ENCODE results near the gene EPB41. TPM values are rescaled to one million over a fixed set of nuclear protein-coding genes. Genes with fewer than 3 reads are reported as not detected.

EPB41 gene
- total and polyA plus RNA-seq, 3 experiments from 2014 or later, result 89.9 to 96.2 (median 93.6) TPM

DNA sequence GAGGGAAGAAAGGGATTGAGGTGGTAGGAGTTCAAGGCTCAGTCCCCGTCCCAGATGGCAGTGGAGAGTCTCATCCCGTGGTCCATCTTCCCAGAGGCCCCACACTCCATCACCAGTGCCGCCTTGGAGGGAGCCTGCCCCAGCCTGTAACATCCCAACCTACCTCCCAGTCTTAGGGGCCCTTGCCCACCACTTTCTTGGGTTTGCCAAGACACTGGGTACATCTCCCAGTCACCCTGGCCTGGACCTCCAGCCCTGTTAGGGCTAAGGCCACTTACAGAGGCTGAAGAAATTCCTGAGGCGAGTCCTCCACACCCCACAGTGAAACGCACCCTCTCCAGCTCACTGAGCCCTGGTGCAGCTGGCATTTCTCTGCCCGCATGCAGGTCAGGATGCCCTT lies 206.0 kb downstream of the EPB41 start:
- no peak for DNase-seq
- Mint-ChIP-seq H3K27me3 (peaks cover 6 to 14% of the 10 kb centered on the region in 2 donors), H3K36me3 (peaks cover 7 to 45% (median 18%) of the 10 kb centered on the region in 3 donors), H3K4me1 (peaks cover 0 to 19% (median 9%) of the 10 kb centered on the region in 3 donors), H3K27ac (peak overlapping the region in 1 of 8 donors; percentile 33), H3K9me3 (no peaks in the 10 kb centered on the region), H3K4me3 (peak overlapping the region in 6 of 7 donors; percentile 11 to 67 (median 36))
- CTCF ChIA-PET, result interaction anchor here (1.1 to 2.8 kb wide), 4 partner anchors 11 to 238 kb away, joined by 3 to 10 read pairs (median 4); partner anchors contain the start of gene SRSF4
- H3K4me1 ChIP-seq (ENCODE audit: insufficient read depth, low read length), result peaks cover 20% of the 10 kb centered on the region
- H3K27ac ChIP-seq (ENCODE audit: low read depth, low read length), result no peak overlapping the region
- H3K36me3 ChIP-seq (ENCODE audit: insufficient read depth, low read length), result peaks cover 21% of the 10 kb centered on the region
- no peaks in the 10 kb centered on the region for H3K9me3 ChIP-seq (ENCODE audit: low read length)
- POLR2A ChIA-PET, result interaction anchor here (0.5 to 5.0 kb wide), 2 partner anchors 61 to 420 kb away, joined by 4 to 15 read pairs; partner anchors contain the start of gene SRSF4
- H3K27me3 ChIP-seq (ENCODE audit: insufficient read depth, low read length, poor library complexity, severe bottlenecking), result peaks cover 8% of the 10 kb centered on the region
- no peak overlapping the region for H3K4me3 ChIP-seq (ENCODE audit: low read length)

DNA sequence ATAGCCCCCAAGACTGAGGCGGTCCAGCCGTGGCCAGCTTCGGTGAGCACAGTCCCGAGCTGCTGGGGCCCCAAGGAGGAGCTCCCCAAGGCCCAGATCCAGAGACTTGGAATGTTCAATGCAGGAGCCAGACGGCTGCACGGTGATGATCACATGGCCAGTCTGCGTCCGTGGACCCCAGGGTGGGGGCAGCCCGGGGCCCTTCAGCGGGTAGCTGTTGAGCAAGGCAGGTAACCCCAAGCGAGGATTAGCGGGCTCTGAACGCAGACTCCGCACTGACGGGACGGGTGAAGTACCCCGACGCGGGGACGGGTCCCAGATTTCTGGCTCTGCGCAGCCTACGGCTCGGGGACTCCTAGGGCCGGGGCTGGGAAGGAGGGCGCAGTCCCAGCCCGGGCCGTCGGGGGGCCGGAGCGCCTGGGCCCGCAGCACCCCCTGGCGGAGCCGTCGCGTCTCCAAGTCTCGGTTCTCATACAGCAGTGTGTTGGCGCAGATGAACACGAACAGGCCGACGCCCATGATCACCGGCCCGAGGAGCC lies 206.6 kb downstream of the EPB41 start:
- Mint-ChIP-seq H3K4me3 (peak overlapping the region in 5 of 7 donors; percentile 11 to 67 (median 31)), H3K9me3 (no peaks in the 10 kb centered on the region), H3K4me1 (peaks cover 6 to 25% (median 14%) of the 10 kb centered on the region in 3 donors), H3K27me3 (peaks cover 12 to 17% of the 10 kb centered on the region in 2 donors), H3K27ac (no peak overlapping the region), H3K36me3 (peaks cover 7 to 38% (median 18%) of the 10 kb centered on the region in 3 donors)
- POLR2A ChIA-PET, result interaction anchor here (5.0 kb wide), 1 partner anchor 60 kb away, joined by 15 read pairs; the partner anchor contains the start of gene SRSF4
- Histone ChIP-seq H3K27ac (ENCODE audit: low read depth, low read length) (no peak overlapping the region), H3K27me3 (ENCODE audit: insufficient read depth, low read length, poor library complexity, severe bottlenecking) (peaks cover 8% of the 10 kb centered on the region), H3K4me3 (ENCODE audit: low read length) (no peak overlapping the region), H3K9me3 (ENCODE audit: low read length) (no peaks in the 10 kb centered on the region), H3K36me3 (ENCODE audit: insufficient read depth, low read length) (peaks cover 15% of the 10 kb centered on the region), H3K4me1 (ENCODE audit: insufficient read depth, low read length) (peaks cover 20% of the 10 kb centered on the region)
- CTCF ChIA-PET, result interaction anchor here (1.1 to 2.8 kb wide), 6 partner anchors 8 to 239 kb away, joined by 3 to 10 read pairs (median 4); partner anchors contain the start of gene SRSF4
- DNase-seq, result peak; percentile 28 to 73 (median 58)

DNA sequence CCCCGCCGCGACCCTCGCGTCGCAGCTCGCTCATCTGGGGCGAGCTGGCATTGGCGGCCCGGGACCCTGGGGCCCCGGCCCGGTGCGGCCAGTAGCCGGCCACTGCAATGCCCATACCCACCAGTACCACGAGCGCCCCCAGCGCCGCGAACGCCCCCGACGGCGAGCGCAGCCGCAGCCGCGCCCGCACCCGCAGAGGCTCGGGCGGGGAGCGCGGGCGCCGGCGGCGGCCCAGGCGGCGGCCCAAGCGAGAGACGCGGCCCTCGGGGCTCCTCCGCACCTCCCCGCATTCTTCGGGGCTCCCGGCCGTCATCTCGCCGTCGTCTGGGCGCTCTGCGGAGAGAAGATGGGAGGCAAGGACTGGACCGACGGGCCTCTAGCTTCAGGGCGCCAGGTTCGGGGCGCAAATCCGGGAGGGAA lies 207.2 kb downstream of the EPB41 start:
- peak in 1 of 5 donors; percentile 11 for DNase-seq
- no peaks in the 10 kb centered on the region for H3K9me3 ChIP-seq (ENCODE audit: low read length)
- Mint-ChIP-seq H3K27ac (no peak overlapping the region), H3K27me3 (peaks cover 15 to 20% of the 10 kb centered on the region in 2 donors), H3K4me1 (peaks cover 6 to 26% (median 14%) of the 10 kb centered on the region in 3 donors), H3K4me3 (peak overlapping the region in 3 of 7 donors; percentile 44 to 61 (median 44)), H3K9me3 (no peaks in the 10 kb centered on the region), H3K36me3 (peaks cover 7 to 33% (median 15%) of the 10 kb centered on the region in 3 donors)
- CTCF ChIA-PET, result interaction anchor here (0.8 to 2.8 kb wide), 7 partner anchors 9 to 239 kb away, joined by 3 to 10 read pairs (median 5); partner anchors contain the start of gene SRSF4
- H3K27ac ChIP-seq (ENCODE audit: low read depth, low read length), result no peak overlapping the region
- H3K27me3 ChIP-seq (ENCODE audit: insufficient read depth, low read length, poor library complexity, severe bottlenecking), result peaks cover 8% of the 10 kb centered on the region
- peaks cover 15% of the 10 kb centered on the region for H3K36me3 ChIP-seq (ENCODE audit: insufficient read depth, low read length)
- POLR2A ChIA-PET, result interaction anchor here (5.0 kb wide), 1 partner anchor 60 kb away, joined by 15 read pairs; the partner anchor contains the start of gene SRSF4
- no peak overlapping the region for H3K4me3 ChIP-seq (ENCODE audit: low read length)
- peaks cover 20% of the 10 kb centered on the region for H3K4me1 ChIP-seq (ENCODE audit: insufficient read depth, low read length)

DNA sequence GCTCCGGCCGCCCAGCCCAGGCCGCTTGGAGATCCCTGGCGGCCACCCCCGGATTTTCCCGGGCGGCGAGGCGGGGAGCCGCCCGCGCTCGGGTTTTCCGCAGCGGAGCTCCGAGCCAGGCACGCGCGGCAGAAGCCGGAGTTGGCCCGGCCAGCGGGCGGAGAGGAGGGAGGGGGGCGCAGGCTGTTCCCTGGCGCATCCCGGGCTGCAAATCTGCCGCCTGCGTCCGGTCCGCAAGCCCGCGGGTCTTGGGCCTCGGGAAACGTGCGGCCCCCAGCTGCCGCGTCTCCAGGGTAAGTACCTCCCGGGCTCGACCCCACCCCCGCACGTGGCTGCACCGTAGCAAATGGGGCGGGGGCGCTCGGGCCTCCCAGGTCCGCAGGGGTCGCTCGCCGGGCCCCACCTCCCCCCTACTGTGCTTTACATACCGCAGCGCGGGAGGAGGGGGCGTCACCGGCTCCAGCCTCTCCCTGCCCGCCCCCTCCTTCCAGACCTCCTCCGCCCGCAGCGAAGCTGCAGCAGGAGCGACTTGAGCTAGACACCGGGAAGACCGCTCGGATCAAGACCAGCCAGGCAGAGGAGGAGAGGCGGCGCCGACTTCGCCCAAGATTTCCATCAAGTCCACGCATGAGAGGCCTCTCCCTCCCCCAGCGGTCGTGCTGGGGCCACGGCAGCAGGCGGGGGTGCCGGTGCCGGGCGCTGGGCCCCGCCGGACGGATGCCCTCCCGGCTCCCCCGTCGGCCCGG lies 207.7 kb downstream of the EPB41 start:
- H3K4me3 ChIP-seq (ENCODE audit: low read length), result no peak overlapping the region
- Mint-ChIP-seq H3K9me3 (no peaks in the 10 kb centered on the region), H3K36me3 (peaks cover 4 to 27% (median 13%) of the 10 kb centered on the region in 3 donors), H3K4me1 (peaks cover 6 to 26% (median 14%) of the 10 kb centered on the region in 3 donors), H3K27me3 (peaks cover 15 to 20% of the 10 kb centered on the region in 2 donors), H3K27ac (no peak overlapping the region), H3K4me3 (peak overlapping the region in 6 of 7 donors; percentile 48 to 68 (median 66))
- no peak overlapping the region for H3K27ac ChIP-seq (ENCODE audit: low read depth, low read length)
- no peaks in the 10 kb centered on the region for H3K9me3 ChIP-seq (ENCODE audit: low read length)
- peaks cover 10% of the 10 kb centered on the region for H3K36me3 ChIP-seq (ENCODE audit: insufficient read depth, low read length)
- H3K27me3 ChIP-seq (ENCODE audit: insufficient read depth, low read length, poor library complexity, severe bottlenecking), result peaks cover 8% of the 10 kb centered on the region
- H3K4me1 ChIP-seq (ENCODE audit: insufficient read depth, low read length), result peaks cover 20% of the 10 kb centered on the region
- ChIA-PET POLR2A (interaction anchor here (0.6 to 5.0 kb wide), 2 partner anchors 59 to 688 kb away, joined by 3 to 15 read pairs; partner anchors contain the start of gene SRSF4), CTCF (interaction anchor here (0.8 to 2.8 kb wide), 8 partner anchors 9 to 240 kb away, joined by 3 to 10 read pairs (median 4); partner anchors contain the start of gene SRSF4)
- DNase-seq, result peak in 2 of 5 donors; percentile 6 to 13

DNA sequence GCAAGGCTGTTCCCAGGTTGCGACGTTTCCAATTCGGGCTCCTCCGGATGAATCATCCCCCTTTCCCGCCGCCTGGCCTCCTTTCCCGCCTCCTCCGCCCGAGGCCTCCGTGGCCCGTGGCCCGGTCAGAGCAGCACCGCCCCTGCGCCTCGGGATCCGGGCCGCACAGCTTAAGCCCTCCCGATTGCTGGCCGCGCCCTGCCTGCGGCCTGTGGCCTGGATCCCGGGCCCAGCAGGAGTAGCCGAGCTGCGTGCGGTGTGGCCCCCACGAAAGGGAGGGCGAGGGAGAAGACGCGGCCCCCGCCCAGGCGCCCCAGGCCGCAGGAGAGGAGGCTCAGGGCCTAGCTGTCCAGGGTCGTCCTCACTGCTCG lies 208.3 kb downstream of the EPB41 start:
- Histone ChIP-seq H3K4me3 (ENCODE audit: low read length) (no peak overlapping the region), H3K9me3 (ENCODE audit: low read length) (no peaks in the 10 kb centered on the region), H3K4me1 (ENCODE audit: insufficient read depth, low read length) (peaks cover 20% of the 10 kb centered on the region), H3K27ac (ENCODE audit: low read depth, low read length) (no peak overlapping the region), H3K36me3 (ENCODE audit: insufficient read depth, low read length) (peaks cover 5% of the 10 kb centered on the region), H3K27me3 (ENCODE audit: insufficient read depth, low read length, poor library complexity, severe bottlenecking) (peaks cover 8% of the 10 kb centered on the region)
- Mint-ChIP-seq H3K27ac (no peak overlapping the region), H3K9me3 (no peaks in the 10 kb centered on the region), H3K4me1 (peaks cover 6 to 26% (median 14%) of the 10 kb centered on the region in 3 donors), H3K27me3 (peaks cover 15 to 21% of the 10 kb centered on the region in 2 donors), H3K4me3 (peak overlapping the region; percentile 37 to 87 (median 77)), H3K36me3 (peaks cover 0 to 22% (median 9%) of the 10 kb centered on the region in 3 donors)
- CTCF ChIA-PET, result interaction anchor here (1.0 to 2.8 kb wide), 8 partner anchors 10 to 241 kb away, joined by 3 to 10 read pairs (median 4); partner anchors contain the start of gene SRSF4
- POLR2A ChIA-PET, result interaction anchor here (0.6 to 5.0 kb wide), 2 partner anchors 59 to 689 kb away, joined by 3 to 15 read pairs; partner anchors contain the start of gene SRSF4
- no peak for DNase-seq

DNA sequence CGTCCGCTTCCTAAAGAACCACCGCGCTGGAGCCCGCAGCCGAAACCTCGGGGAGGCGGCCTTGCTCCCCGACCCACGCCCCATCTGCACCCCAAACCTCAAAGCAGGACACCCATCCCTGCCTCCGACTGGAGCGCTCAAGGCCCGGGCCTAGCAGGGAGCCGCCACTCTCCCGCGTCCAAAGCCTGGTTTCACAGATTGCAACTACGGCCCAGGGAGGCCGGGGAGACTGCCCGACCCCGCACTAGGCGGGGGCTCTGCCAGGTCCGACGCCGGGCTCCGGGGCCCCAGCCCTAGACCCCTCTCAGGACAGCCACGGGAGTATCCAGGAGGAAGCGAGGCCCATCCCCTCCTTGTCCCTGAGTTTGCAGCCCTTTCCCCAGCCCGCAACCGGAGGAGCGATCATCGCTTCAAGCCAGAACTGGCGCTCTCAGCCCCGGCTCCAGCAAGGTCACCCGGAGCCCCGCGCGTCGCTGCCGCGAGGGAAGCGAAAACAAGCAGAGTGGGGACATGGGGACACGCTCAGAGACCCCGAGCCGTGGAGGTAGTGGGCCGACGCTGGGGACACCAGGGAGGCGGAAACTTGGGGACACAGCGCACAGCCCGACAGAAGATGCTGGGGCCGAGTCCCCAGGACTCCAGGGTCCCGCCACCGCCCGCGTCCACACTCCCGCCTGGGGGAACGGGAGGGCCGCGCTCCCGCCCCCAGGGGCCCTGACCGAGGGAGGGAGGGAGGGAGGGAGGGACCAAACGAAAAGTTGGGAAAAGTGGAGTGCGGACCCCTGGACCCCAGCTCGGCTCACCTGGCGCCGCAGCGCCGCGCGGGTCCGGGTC lies 208.9 kb downstream of the EPB41 start:
- peaks cover 6 to 26% (median 14%) of the 10 kb centered on the region in 3 donors for H3K4me1 Mint-ChIP-seq
- Histone ChIP-seq H3K27ac (ENCODE audit: low read depth, low read length) (no peak overlapping the region), H3K36me3 (ENCODE audit: insufficient read depth, low read length) (no peaks in the 10 kb centered on the region), H3K9me3 (ENCODE audit: low read length) (no peaks in the 10 kb centered on the region), H3K4me1 (ENCODE audit: insufficient read depth, low read length) (peaks cover 20% of the 10 kb centered on the region), H3K27me3 (ENCODE audit: insufficient read depth, low read length, poor library complexity, severe bottlenecking) (peaks cover 8% of the 10 kb centered on the region), H3K4me3 (ENCODE audit: low read length) (peak overlapping the region; percentile 22)
- peaks cover 15 to 23% of the 10 kb centered on the region in 2 donors for H3K27me3 Mint-ChIP-seq
- peak in 2 of 5 donors; percentile 17 to 25 for DNase-seq
- ChIA-PET POLR2A (interaction anchor here (5.0 kb wide), 1 partner anchor 58 kb away, joined by 15 read pairs; the partner anchor contains the start of gene SRSF4), CTCF (interaction anchor here (1.1 to 1.9 kb wide), 3 partner anchors 26 to 241 kb away, joined by 3 to 5 read pairs (median 4); no protein-coding TSS in a partner anchor)
- H3K27ac Mint-ChIP-seq, result peak overlapping the region in 1 of 8 donors; percentile 6
- H3K4me3 Mint-ChIP-seq, result peak overlapping the region; percentile 37 to 87 (median 77)
- no peaks in the 10 kb centered on the region for H3K9me3 Mint-ChIP-seq
- peaks cover 0 to 16% (median 9%) of the 10 kb centered on the region in 3 donors for H3K36me3 Mint-ChIP-seq

Data from CD8-positive, alpha-beta memory T cell (primary cell).